Erythroblast (primary cell): ENCODE results near the gene IGFLR1.
A peak's percentile ranks its signal among the peaks of the same experiment; 100 is the strongest.

ENCODE experiments used
- DNase-seq, 2 experiments: peaks; one replicate each; lab custom pipeline; 2025; lab: John Stamatoyannopoulos, UW
- GATA1 ChIP-seq: IDR thresholded peaks from 2 replicates; pipeline ENCODE4 v1.6.1; 2011; ENCODE audit warnings: low read depth, mild to moderate bottlenecking, control low read depth, low read length, moderate library complexity
- POLR2A ChIP-seq: IDR thresholded peaks from 2 replicates; pipeline ENCODE4 v1.6.1; 2011; ENCODE audit warnings: mild to moderate bottlenecking, low read length

IGFLR1 gene

DNA sequence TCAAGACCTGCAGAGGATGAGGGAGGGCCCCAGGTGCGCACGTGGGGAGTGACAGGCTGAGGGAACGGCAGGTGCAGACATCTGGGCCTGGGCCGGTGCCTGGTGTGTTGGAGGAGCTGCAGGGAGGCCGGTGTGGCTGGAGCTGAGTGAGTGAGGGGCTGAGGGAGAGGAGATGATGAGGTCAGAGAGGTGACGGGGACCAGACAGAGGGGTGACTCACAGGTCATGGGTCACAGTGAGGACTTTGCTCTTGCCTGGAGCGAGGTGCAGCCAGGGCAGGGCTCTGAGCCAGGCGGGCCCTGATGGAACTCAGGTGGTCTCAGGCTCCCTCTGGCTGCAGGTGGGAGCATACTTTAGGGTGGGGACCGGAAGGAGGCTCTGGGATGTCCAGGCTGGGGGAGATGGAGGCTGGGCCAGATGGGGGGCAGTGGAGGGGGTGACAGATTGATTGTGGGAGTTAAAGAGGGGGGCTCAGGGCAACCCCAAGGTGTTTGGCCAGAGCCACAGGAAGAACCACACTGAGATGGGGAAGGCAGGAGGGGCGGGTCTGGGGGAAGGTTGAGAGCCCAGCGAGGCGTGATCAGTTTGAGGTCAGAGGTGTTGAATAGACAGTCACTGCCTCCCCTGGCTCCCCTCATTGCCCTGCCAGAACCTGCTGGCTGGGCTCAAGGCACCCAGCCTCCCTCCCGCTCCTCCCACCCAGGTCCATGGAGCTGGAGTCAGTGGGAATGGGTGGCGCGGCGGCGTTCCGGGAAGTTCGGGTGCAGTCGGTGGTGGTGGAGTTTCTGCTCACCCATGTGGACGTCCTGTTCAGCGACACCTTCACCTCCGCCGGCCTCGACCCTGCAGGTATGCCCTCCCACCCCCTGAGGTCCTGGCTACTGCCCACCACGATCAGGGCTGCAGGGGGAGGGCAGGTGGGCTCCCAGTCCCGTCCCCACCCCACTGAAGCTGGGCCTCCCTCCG lies 41.5 kb upstream of the IGFLR1 start:
- DNase-seq: no peak
- TF ChIP-seq GATA1 (no peak), POLR2A (no peak)

DNA sequence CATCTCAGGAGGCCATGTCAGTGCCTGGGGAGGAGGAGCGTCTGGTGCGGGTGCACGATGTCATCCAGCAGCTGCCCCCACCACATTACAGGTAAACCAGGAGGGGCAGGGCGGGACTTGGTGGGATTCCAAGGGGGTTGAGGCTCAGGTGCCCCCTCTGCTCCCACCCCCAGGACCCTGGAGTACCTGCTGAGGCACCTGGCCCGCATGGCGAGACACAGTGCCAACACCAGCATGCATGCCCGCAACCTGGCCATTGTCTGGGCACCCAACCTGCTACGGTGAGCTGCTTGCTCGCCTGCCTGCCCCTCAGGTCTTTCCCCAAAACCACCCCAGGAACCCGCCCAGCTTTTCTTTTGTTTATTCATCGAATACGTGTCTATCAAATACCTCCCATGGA lies 40.3 kb upstream of the IGFLR1 start:
- no peak for DNase-seq
- TF ChIP-seq GATA1 (no peak), POLR2A (no peak)

DNA sequence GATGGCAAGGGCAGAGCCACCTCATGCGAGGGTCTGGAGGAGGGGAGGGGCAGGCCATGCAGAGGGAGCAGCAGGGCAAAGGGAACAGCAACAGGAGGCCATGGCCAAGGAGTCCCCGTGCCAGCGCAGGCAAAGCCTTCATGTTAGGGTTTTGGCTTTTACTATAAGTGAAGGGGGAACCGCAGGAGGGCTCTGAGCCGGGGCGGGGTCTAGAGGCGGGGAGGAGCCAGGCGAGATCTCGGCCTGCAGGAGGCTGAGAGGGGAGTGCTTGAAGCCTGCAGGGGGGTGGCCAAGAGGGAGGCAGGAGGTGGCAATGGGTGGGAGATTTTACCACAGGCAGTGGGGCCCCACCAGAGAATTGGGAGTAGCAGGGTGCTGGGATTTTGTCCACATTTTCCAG lies 39.4 kb upstream of the IGFLR1 start:
- no peak for TF ChIP-seq POLR2A
- no peak for TF ChIP-seq GATA1
- no peak for DNase-seq

DNA sequence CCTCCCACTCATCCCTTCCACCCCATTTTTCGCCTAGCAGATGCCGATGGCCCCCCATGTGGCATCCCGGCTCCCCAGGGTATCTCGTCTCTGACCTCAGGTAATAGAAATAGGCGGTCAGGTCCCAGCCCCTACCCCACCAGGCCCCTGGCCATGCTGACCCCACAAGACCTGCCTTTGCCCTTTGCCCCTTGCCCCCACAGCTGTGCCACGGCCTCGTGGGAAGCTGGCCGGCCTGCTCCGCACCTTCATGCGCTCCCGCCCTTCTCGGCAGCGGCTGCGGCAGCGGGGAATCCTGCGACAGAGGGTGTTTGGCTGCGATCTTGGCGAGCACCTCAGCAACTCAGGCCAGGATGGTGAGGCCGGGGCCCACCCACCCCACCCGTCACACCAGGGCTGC lies 38.5 kb upstream of the IGFLR1 start:
- no peak for DNase-seq
- TF ChIP-seq GATA1: no peak
- TF ChIP-seq POLR2A: no peak

DNA sequence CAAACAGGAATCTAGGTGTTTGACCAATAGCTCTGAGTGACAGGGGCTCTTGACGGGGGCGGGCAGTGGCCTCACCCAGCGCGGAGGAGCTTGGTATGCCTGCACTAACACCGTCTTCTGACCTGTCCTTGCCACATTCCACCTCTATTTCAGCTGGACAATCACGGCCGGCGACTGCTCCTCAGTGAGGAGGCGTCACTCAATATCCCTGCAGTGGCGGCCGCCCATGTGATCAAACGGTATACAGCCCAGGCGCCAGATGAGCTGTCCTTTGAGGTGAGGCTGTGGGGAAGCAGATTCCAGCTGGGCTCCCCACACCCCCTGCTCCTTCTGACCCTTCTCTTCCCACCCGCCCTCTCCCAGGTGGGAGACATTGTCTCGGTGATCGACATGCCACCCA lies 37.8 kb upstream of the IGFLR1 start:
- no peak for DNase-seq
- no peak for TF ChIP-seq POLR2A
- no peak for TF ChIP-seq GATA1

DNA sequence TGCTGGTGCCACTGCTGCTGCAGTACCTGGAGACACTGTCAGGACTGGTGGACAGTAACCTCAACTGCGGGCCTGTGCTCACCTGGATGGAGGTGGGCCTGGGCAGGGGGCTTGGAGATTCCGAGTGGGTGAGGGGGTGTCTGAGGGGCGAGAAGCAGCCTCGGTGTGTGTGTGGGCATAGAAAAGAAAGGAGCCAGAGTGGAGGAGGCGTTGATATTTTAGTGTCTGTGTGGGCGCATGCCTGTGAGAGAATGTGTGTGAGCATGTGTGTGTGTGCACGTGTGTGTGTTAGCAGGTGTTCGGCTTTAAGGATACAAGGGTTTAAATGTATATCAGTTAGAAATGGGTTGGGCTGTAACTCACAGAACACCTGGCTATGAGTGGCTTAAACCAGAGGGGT lies 36.8 kb upstream of the IGFLR1 start:
- DNase-seq: no peak
- TF ChIP-seq POLR2A: no peak
- TF ChIP-seq GATA1: no peak

DNA sequence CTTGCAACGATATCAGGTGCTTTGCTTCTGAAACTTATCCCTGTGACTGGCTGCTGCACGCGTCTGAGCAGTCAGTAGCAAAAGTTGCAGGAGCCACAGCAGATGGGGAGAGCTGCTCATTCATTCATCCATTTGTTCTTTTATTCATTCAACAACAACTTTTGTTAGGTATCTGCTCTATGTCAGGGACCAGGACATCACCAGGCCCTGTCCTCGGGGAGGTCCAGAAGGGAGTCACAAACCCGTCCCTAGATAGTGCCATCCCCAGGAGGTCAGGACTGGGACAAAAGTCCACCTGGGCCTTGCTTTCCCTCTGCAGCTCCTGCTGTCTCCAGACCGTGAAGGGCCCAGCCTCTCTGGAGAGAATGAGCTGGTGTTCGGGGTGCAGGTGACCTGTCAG lies 35.7 kb upstream of the IGFLR1 start:
- TF ChIP-seq POLR2A (no peak), GATA1 (no peak)
- DNase-seq: no peak

DNA sequence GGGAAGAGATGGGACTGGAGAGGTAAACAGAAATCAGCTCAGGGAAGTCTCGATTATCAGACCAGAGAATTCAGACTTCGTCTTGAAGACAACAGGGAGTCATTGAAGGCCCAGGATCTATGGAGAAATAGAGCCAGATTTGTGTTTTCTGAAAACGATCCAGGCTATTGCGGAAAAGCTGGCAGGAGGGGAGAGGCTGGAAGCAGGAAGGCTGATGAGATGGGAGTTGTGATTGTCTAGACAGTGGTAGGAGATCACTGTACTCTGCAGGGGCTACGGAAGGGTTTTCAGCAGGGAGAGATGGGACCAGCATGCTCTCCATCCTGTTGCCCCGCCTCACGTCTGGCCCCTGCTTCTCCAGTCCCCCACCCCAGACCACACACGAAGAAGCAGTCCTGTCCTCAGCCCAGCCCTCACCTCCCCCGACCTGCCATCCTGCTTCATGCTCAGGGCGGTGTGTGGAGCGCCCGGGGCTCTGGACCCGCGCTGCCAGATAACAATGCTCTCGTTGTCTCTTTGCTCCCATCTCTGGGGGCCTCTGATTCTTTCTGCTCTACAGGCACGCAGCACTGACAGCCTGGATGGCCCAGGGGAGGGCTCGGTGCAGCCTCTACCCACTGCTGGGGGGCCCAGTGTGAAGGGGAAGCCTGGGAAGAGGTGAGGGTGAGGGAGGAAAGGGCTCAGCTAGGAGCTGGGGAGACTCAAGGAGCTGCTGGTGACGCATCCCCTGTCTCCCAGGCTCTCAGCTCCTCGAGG lies 35.0 kb upstream of the IGFLR1 start:
- no peak for DNase-seq
- TF ChIP-seq GATA1 (no peak), POLR2A (no peak)

DNA sequence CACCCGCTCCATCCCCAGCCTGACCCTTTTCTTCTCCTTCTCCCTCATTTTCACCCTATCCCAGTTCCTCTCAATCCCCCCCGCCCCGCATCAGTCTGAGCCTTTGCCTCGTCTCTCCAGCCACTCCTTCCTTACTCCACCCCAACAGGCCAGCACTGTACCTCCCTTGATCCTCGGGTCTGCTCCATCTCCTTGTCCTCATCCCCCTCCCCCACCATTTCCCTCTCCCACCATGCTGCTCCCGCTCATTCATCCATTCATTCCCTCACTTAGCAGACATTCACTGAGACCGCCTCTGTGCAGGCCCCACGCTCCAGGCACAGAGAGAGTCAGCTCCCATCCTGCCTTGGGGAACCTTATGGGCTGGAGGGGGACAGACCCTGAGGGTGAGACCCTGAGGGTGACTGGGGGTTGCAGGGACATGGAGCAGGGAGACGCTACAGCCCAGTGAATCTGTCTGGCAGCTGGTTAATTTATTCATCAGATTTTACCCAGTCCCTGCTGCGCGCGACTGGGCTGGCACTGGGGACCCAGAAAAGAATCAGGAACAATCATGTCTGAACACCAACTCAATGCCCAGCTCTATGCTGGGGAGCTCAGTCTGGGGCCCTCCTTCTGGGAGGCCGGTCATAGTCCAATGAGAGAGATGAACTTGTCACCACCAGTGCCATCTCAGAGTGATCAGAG lies 34.0 kb upstream of the IGFLR1 start:
- TF ChIP-seq POLR2A (no peak), GATA1 (no peak)
- no peak for DNase-seq

DNA sequence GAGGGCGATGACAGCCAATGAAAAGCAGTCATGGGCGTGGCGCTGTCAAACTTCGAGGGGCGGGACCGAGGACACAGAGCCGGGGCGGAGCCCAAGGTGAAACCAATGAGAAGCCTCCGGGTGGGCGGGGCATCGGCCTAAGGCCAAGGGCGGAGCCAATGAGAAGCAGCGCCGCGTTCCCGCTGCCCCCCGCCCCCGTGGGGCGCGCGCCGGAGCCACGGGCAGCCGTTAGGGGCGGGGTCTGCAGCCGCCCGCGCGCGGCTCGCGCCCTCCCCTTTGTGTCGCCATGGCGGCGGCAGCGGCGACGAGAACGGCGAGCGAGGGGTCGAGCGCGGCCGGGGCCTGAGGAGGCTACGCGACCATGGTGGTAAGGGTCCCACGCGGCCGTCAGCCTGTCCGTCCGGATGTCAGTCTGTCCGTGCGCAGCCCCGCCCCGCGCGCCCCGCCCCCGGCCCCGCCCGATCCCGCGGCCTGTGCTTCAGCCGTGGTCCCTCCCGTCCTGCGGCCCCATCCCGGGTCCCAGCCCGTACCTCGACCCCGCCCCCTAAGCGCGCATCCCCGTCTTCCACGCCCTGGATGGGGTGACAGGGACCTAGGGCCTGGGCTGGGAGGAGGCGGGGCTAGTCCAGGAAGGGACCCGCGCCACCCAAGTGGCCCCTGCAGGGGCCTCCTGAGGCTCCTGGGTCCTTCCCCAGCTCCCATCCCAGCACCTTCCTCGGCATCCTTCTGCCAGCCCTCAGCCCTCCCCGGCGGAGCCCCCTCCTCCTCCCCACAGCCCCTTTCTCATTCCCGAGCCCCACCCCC lies 33.2 kb upstream of the IGFLR1 start, which contains the start of gene ARHGAP33:
ARHGAP33 (plus strand) TSS at position 267 of the 804 bp plus-strand sequence; CDS start at position 362, 95 bp downstream.
- TF ChIP-seq POLR2A (peak; percentile 67), GATA1 (no peak)
- peak; percentile 97 for DNase-seq

DNA sequence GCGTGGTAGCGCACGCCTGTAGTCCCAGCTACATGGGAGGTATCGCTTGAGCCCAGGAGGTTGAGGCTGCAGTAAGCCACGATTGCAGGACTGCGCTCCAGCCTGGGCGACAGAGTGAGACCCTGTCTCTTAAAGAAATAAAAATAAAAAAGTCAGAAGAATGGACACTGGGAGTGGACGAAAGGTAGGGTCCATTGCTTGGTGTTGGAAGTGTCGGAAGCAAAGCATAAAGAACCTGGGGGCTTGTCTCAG lies 32.7 kb upstream of the IGFLR1 start:
- DNase-seq: no peak
- TF ChIP-seq GATA1 (no peak), POLR2A (no peak)

DNA sequence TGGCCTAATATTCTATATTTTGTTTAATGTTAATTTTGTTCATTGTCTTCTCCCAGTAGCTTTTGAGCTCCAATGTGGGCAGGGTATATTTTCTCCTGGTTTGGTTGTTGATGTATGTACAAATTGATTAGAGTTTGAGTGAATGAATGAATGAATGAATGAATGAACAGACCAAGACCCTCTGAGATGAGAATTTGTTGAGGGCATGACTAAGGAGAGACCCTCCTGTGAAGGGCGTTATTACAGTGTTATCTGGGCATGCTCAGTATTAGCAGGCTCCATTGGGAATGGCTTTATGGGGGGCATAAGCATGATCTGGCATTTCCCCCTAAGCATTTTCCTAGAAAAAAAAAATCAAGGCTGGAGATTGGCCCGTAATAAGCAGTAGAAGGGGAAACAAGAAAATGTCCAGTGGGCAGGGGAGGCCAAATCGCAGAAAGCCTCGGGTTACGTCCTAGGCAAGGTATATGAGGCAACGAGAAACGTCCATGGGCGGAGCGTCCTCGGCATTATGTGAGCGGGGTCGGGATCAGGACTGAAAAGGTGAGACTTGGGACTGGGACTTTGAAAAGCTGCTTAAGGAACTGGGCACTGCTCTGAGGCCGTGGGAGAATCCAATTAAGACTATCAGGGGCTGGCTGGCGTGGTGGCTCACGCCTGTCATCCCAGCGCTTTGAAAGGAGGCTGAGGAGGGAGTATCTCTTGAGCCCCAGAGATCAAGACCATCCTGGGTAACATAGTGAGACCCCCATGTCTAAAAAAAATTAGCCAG lies 32.2 kb upstream of the IGFLR1 start:
- no peak for DNase-seq
- TF ChIP-seq GATA1 (no peak), POLR2A (no peak)
